Stomach (tissue), 9 donors: ENCODE measurements around the gene PCBP2. TPM values are rescaled to one million over a fixed set of nuclear protein-coding genes. Genes with fewer than 3 reads are reported as not detected.
"Not testable (repeated sequence)": the region's sequence is repeated elsewhere in the genome, so short reads cannot be mapped to it uniquely, and the experiment has no call there.

Source experiments
- DNase-seq, 2 donors: peaks; one replicate each; pipeline versions ENCODE4 v3.0.0 to v3.0.0-alpha.2; 2013 to 2019
- H3K27ac ChIP-seq, 5 donors: fragments of 200-600 bp in 4 of 5; sonication (generic) in 4 of 5; one replicate each; pipeline ENCODE4 v1.5.1; 2013 to 2019; ENCODE audit warnings: mild to moderate bottlenecking in 1 of 5, moderate library complexity in 1 of 5
- H3K27me3 ChIP-seq, 3 donors: fragments of 200-600 bp; sonication (generic); one replicate each; pipeline ENCODE4 v1.5.1; 2017 to 2019; ENCODE audit warnings: mixed run types in 1 of 3
- H3K36me3 ChIP-seq, 4 donors: fragments of 200-600 bp; sonication (generic); 1 replicate in 3 of 4; 2 replicates in 1 of 4; pipeline ENCODE4 v1.5.1; 2016 to 2019
- H3K4me1 ChIP-seq, 4 donors: fragments of 200-600 bp; sonication (generic); one replicate each; pipeline ENCODE4 v1.5.1; 2016 to 2019
- H3K4me3 ChIP-seq, 4 donors: fragments of 200-600 bp; sonication (generic) in 3 of 4; one replicate each; pipeline ENCODE4 v1.5.1; 2016 to 2019; ENCODE audit warnings: mild to moderate bottlenecking in 1 of 4
- H3K9me3 ChIP-seq, 4 donors: fragments of 200-600 bp; sonication (generic); one replicate each; pipeline ENCODE4 v1.5.1; 2016 to 2019
- EP300 ChIP-seq: sonication (generic); formaldehyde crosslinking; IDR thresholded peaks from one replicate; pipeline ENCODE4 v1.6.1; 2017; ENCODE audit warnings: antibody characterized with exemption
- POLR2A ChIP-seq, 4 donors: fragments of 450-650 bp; IDR thresholded peaks; one replicate each; pipeline ENCODE4 v1.6.1; 2016; ENCODE audit warnings: antibody characterized with exemption in 4 of 4, control low read depth in 2 of 4, mild to moderate bottlenecking in 1 of 4, moderate library complexity in 1 of 4
- POLR2AphosphoS5 ChIP-seq, 3 donors: sonication (generic); formaldehyde crosslinking; IDR thresholded peaks; one replicate each; pipeline ENCODE4 v1.6.1; 2016; ENCODE audit warnings: antibody characterized with exemption in 3 of 3
- WGBS, 5 donors: extraction: QIAGEN DNeasy Blood & Tissue Kit in 3 of 5; methylation state at CpG; one replicate each; pipeline versions ENCODE4 v1.1.5 to v1.1.7; 2013 to 2018; 5-methylcytosine and 5-hydroxymethylcytosine counted together
- intact Hi-C: fragments of 100-400 bp; cut with DNase I; formaldehyde crosslinking; loops from one replicate; pipeline ENCODE4 v1.15.1; 2023; ENCODE audit warnings: low total_unique reads
- polyA plus RNA-seq, 3 donors: library from polyadenylated mRNA; stranded (reverse); fragments of 200-250 nt; gene quantifications; one replicate each; pipeline ENCODE4 v1.2.3, GENCODE V29; 2013
- total RNA-seq, 5 donors: library from RNA; depleted of rRNA; stranded (reverse); fragments of >200 nt; gene quantifications; one replicate each; pipeline versions ENCODE4 v1.1.0 to v1.2.3, GENCODE V29; 2014 to 2016
- TF ChIP-seq, protein P1 (sequence below), 7 experiments: fragments of 450-650 bp in 4 of 7; fragments of 200-600 bp in 3 of 7; sonication (generic) in 3 of 7; IDR thresholded peaks; one replicate each; pipeline ENCODE4 v1.5.1; 2016 to 2019; ENCODE audit warnings: antibody characterized with exemption in 7 of 7, control low read depth in 2 of 7, mild to moderate bottlenecking in 1 of 7
- donor health status: healthy with polysubstance abuse.
- donor health status: Bipolar disorder and iron deficiency.
- donor health status: healthy.

Gene PCBP2
- total and polyA plus RNA-seq, 8 donors = 109 to 714 (median 458) TPM

DNA sequence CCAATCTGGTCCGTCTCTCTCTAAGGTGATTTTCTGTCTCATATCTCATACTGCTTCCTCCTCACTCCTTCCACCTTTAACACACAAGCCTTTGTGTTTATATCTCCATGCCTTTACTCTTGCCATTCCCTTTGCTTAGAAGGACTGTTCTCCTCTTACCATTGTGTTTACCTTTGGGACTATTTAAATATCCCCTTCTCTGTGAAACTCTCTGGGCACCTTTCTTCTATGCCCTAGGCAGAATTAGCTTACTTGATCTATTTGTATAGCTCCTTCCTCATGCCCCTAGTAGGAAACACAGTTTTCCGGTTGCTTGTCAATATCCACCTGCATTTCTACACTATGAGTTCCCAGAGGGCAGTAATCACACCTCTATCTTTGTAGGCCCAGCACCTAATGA, 32.1 kb upstream of the PCBP2 start:
- Histone ChIP-seq H3K36me3 (no peaks in the 10 kb centered on the region), H3K27me3 (no peaks in the 10 kb centered on the region), H3K4me3 (no peak overlapping the region), H3K27ac (peak overlapping the region; percentile 17 to 79 (median 70)), H3K9me3 (no peaks in the 10 kb centered on the region), H3K4me1 (peaks cover 11 to 50% (median 26%) of the 10 kb centered on the region in 4 donors)
- 32 to 63% (median 49%) methylated on average over 2 of the region's 2 CpGs for WGBS, 5 donors
- DNase-seq = peak in 1 of 2 donors; percentile 58
- intact Hi-C loops = loop anchor here (5.0 kb wide), 1 partner anchor 67 kb away; no protein-coding TSS in a partner anchor
- TF ChIP-seq POLR2AphosphoS5 (IDR thresholded peaks at IDR 0.05) = no peak
- TF ChIP-seq, protein P1, sequence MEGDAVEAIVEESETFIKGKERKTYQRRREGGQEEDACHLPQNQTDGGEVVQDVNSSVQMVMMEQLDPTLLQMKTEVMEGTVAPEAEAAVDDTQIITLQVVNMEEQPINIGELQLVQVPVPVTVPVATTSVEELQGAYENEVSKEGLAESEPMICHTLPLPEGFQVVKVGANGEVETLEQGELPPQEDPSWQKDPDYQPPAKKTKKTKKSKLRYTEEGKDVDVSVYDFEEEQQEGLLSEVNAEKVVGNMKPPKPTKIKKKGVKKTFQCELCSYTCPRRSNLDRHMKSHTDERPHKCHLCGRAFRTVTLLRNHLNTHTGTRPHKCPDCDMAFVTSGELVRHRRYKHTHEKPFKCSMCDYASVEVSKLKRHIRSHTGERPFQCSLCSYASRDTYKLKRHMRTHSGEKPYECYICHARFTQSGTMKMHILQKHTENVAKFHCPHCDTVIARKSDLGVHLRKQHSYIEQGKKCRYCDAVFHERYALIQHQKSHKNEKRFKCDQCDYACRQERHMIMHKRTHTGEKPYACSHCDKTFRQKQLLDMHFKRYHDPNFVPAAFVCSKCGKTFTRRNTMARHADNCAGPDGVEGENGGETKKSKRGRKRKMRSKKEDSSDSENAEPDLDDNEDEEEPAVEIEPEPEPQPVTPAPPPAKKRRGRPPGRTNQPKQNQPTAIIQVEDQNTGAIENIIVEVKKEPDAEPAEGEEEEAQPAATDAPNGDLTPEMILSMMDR (IDR thresholded peaks at IDR 0.05) = no peak
- TF ChIP-seq POLR2A (IDR thresholded peaks at IDR 0.05) = no peak
- TF ChIP-seq EP300 = no peak

DNA sequence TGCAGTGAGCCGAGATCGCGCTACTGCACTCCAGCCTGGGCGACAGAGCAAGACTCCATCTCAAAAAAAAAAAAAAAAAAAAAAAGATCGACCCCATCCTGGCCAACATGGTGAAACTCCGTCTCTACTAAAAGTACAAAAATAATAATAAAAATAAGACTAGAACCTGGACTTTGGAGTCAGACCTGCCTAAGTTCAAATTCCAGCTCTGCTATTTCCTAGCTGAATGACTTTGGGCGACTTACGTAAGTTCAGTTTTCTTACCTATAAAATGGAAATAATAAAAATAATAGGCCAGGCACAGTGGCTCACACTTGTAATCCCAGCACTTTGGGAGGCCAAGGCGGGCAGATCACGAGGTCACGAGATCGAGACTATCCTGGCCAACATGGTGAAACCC, 29.7 kb upstream of the PCBP2 start:
- H3K27me3 ChIP-seq, H3K4me3 ChIP-seq, H3K9me3 ChIP-seq, H3K27ac ChIP-seq, DNase-seq, H3K36me3 ChIP-seq: not testable (repeated sequence)
- 87 to 95% (median 92%) methylated on average over 11 to 12 of the region's 12 CpGs for WGBS, 5 donors
- peaks cover 11 to 39% (median 18%) of the 10 kb centered on the region in 4 donors for H3K4me1 ChIP-seq
- intact Hi-C loops = loop anchor here (5.0 kb wide), 1 partner anchor 70 kb away; no protein-coding TSS in a partner anchor

DNA sequence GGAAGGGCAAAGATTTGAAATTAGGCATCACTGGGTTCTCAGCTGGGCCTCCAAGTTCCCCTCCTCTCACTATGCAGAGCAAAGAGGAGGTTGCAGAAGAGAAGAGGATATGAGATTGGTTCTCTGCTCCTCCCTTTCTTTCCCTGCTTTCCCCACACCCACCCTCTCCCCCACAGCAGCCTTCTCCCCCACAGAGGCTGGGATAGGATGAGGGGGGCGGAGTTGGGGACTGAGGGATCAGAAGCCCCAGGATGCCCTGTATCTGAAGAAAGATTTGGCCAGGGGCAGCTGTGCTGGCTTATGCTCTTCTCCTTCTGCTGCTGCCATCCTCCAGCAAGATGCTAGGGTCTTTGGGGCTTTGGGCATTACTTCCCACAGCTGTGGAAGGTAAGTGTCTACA, 28.3 kb upstream of the PCBP2 start, which contains the start of gene AMHR2:
AMHR2 (plus strand) TSS at position 259 of the 400 bp plus-strand sequence; CDS start at position 339, 80 bp downstream.
- WGBS, 5 donors = 95 to 100% (median 100%) methylated on average over 1 of the region's 1 CpG
- H3K4me1 ChIP-seq = peaks cover 11 to 28% (median 17%) of the 10 kb centered on the region in 4 donors
- H3K27ac ChIP-seq = no peak within 1 kb of the TSS
- intact Hi-C loops = loop anchor here (5.0 kb wide), 1 partner anchor 71 kb away; no protein-coding TSS in a partner anchor
- H3K36me3 ChIP-seq = no peaks in the 10 kb centered on the region
- DNase-seq = no peak
- no peak for TF ChIP-seq EP300
- TF ChIP-seq POLR2A (IDR thresholded peaks at IDR 0.05) = no peak
- TF ChIP-seq, protein P1 (IDR thresholded peaks at IDR 0.05) = no peak
- TF ChIP-seq POLR2AphosphoS5 (IDR thresholded peaks at IDR 0.05) = no peak
- no peaks in the 10 kb centered on the region for H3K27me3 ChIP-seq
- H3K9me3 ChIP-seq = no peaks in the 10 kb centered on the region
- H3K4me3 ChIP-seq = no peak within 1 kb of the TSS

DNA sequence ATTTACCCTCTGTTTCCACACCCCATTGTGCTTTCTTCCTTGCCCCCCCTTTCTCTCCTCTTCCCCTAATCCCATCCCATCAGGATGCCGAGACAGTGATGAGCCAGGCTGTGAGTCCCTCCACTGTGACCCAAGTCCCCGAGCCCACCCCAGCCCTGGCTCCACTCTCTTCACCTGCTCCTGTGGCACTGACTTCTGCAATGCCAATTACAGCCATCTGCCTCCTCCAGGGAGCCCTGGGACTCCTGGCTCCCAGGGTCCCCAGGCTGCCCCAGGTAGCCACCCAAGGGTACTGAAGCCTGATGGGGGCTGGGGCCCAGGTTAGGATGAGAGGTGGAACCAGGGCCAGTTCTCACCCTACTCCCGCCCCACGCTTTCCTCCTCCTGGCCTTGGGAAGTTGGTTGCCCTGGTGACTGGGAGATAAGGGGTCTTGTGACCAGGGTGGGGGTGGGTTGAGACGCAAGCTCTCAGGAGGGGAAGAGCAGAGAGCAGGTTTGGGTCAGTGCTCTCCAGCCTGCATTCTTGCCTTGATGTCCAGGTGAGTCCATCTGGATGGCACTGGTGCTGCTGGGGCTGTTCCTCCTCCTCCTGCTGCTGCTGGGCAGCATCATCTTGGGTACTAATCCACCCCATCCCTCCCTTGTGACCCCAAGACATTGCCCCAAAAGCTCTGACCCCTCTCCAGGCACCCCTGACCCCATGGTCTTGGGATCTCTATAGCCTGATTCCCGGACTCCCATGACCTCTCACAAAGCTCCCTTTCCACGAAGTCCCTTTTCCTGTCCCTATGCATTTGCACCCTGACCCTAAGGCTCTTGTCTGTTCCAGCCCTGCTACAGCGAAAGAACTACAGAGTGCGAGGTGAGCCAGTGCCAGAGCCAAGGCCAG, 27.0 kb upstream of the PCBP2 start:
- H3K4me3 ChIP-seq = no peak overlapping the region
- intact Hi-C loops = loop anchor here (5.0 kb wide), 1 partner anchor 73 kb away; no protein-coding TSS in a partner anchor
- no peaks in the 10 kb centered on the region for H3K9me3 ChIP-seq
- H3K27ac ChIP-seq = no peak overlapping the region
- WGBS, 5 donors = 55 to 69% (median 63%) methylated on average over 9 of the region's 9 CpGs
- H3K36me3 ChIP-seq = no peaks in the 10 kb centered on the region
- peak in 1 of 2 donors; percentile 78 for DNase-seq
- no peaks in the 10 kb centered on the region for H3K27me3 ChIP-seq
- peaks cover 11 to 19% (median 13%) of the 10 kb centered on the region in 4 donors for H3K4me1 ChIP-seq
- no peak for TF ChIP-seq POLR2A (IDR thresholded peaks at IDR 0.05)
- TF ChIP-seq POLR2AphosphoS5 (IDR thresholded peaks at IDR 0.05) = no peak
- TF ChIP-seq, protein P1 (IDR thresholded peaks at IDR 0.05) = no peak
- no peak for TF ChIP-seq EP300
